Neural crest cell (in vitro differentiated cells): ENCODE results near the gene RIMKLB. TPM values are rescaled to one million over a fixed set of nuclear protein-coding genes. Genes with fewer than 3 reads are reported as not detected.
"Not testable (repeated sequence)": the region's sequence is repeated elsewhere in the genome, so short reads cannot be mapped to it uniquely, and the experiment has no call there.

Experiments used
- DNase-seq: peaks from one replicate; pipeline ENCODE4 v3.0.0; 2021; ENCODE audit warnings: low read depth, mixed read lengths, low spot score
- H3K27ac Mint-ChIP-seq: one replicate; pipeline ENCODE4 v1.8.0; 2021; ENCODE audit warnings: mild to moderate bottlenecking, mixed read lengths; ENCODE audit not compliant: unreplicated experiment
- H3K27me3 Mint-ChIP-seq: 2 replicates; pipeline ENCODE4 v1.8.0; 2021; ENCODE audit warnings: low read depth, mild to moderate bottlenecking, mixed read lengths
- H3K36me3 Mint-ChIP-seq: 2 replicates; pipeline ENCODE4 v1.8.0; 2021; ENCODE audit warnings: low read depth, mild to moderate bottlenecking, mixed read lengths
- H3K4me1 Mint-ChIP-seq: 2 replicates; pipeline ENCODE4 v1.8.0; 2021; ENCODE audit warnings: mixed read lengths
- H3K4me3 Mint-ChIP-seq: one replicate; pipeline ENCODE4 v1.8.0; 2021; ENCODE audit warnings: mild to moderate bottlenecking, mixed read lengths
- H3K9me3 Mint-ChIP-seq: 2 replicates; pipeline ENCODE4 v1.8.0; 2021; ENCODE audit warnings: mixed read lengths
- CTCF ChIP-seq: fragments of 200-600 bp; sonication (generic); conservative IDR thresholded peaks from 2 replicates; pipeline ENCODE4 v1.5.0; 2021; ENCODE audit warnings: antibody characterized with exemption, mild to moderate bottlenecking
- total RNA-seq: library from RNA; stranded (reverse); gene quantifications from 2 replicates; pipeline ENCODE4 v1.2.1, GENCODE V29; 2021

Gene RIMKLB
- total RNA-seq, 1 donor from 2014 or later, result 66.1 TPM

- H3K9me3 Mint-ChIP-seq, result no peaks in the 10 kb centered on the region
- no peaks in the 10 kb centered on the region for H3K36me3 Mint-ChIP-seq
- no peak overlapping the region for H3K4me3 Mint-ChIP-seq
- H3K27ac Mint-ChIP-seq, result no peak overlapping the region
- H3K4me1 Mint-ChIP-seq, result no peaks in the 10 kb centered on the region
- DNase-seq, result no peak
- TF ChIP-seq CTCF, result no peak
- no peaks in the 10 kb centered on the region for H3K27me3 Mint-ChIP-seq
Observed at GRCh38 chr12:8709124-8709830, 11.5 kb downstream of the RIMKLB start.

- no peaks in the 10 kb centered on the region for H3K9me3 Mint-ChIP-seq
- DNase-seq, result no peak
- H3K36me3 Mint-ChIP-seq, result no peaks in the 10 kb centered on the region
- no peak for TF ChIP-seq CTCF
- H3K4me1 Mint-ChIP-seq, result no peaks in the 10 kb centered on the region
- no peak overlapping the region for H3K27ac Mint-ChIP-seq
- no peaks in the 10 kb centered on the region for H3K27me3 Mint-ChIP-seq
- no peak overlapping the region for H3K4me3 Mint-ChIP-seq
Observed at GRCh38 chr12:8712572-8712971, 14.8 kb downstream of the RIMKLB start.

- DNase-seq, result no peak
- peaks cover 10% of the 10 kb centered on the region for H3K36me3 Mint-ChIP-seq
- H3K4me3 Mint-ChIP-seq, result no peak overlapping the region
- TF ChIP-seq CTCF, result no peak
- no peak overlapping the region for H3K27ac Mint-ChIP-seq
- H3K9me3 Mint-ChIP-seq, result no peaks in the 10 kb centered on the region
- H3K4me1 Mint-ChIP-seq, result peaks cover 22% of the 10 kb centered on the region
- no peaks in the 10 kb centered on the region for H3K27me3 Mint-ChIP-seq
Observed at GRCh38 chr12:8722286-8722800, 24.6 kb downstream of the RIMKLB start.

- H3K27ac Mint-ChIP-seq, result no peak overlapping the region
- H3K4me3 Mint-ChIP-seq, result no peak overlapping the region
- peaks cover 4% of the 10 kb centered on the region for H3K36me3 Mint-ChIP-seq
- H3K4me1 Mint-ChIP-seq, result no peaks in the 10 kb centered on the region
- TF ChIP-seq CTCF, result no peak
- no peak for DNase-seq
- no peaks in the 10 kb centered on the region for H3K9me3 Mint-ChIP-seq
- H3K27me3 Mint-ChIP-seq, result no peaks in the 10 kb centered on the region
Observed at GRCh38 chr12:8734873-8735381, 37.1 kb downstream of the RIMKLB start.

GRCh38 chr12:8742501-8742900, 44.7 kb downstream of the RIMKLB start:
- H3K27ac Mint-ChIP-seq, result no peak overlapping the region

GRCh38 chr12:8743121-8743520, 45.3 kb downstream of the RIMKLB start:
- H3K9me3 Mint-ChIP-seq, DNase-seq, H3K4me1 Mint-ChIP-seq, H3K36me3 Mint-ChIP-seq, H3K4me3 Mint-ChIP-seq, H3K27me3 Mint-ChIP-seq, H3K27ac Mint-ChIP-seq: not testable (repeated sequence)

More at GRCh38 chr12:8742501-8742900, 44.7 kb downstream of the RIMKLB start:
- peaks cover 3% of the 10 kb centered on the region for H3K4me1 Mint-ChIP-seq
- DNase-seq, result no peak
- H3K27me3 Mint-ChIP-seq, result no peaks in the 10 kb centered on the region
- TF ChIP-seq CTCF, result no peak
- no peaks in the 10 kb centered on the region for H3K9me3 Mint-ChIP-seq
- peaks cover 9% of the 10 kb centered on the region for H3K36me3 Mint-ChIP-seq
- H3K4me3 Mint-ChIP-seq, result no peak overlapping the region

- DNase-seq, H3K27me3 Mint-ChIP-seq, H3K9me3 Mint-ChIP-seq, H3K27ac Mint-ChIP-seq, H3K36me3 Mint-ChIP-seq, H3K4me1 Mint-ChIP-seq, H3K4me3 Mint-ChIP-seq: not testable (repeated sequence)
Observed at GRCh38 chr12:8745631-8746030, 47.8 kb downstream of the RIMKLB start.
